Activated T-cell treated with anti-CD3 and anti-CD28 coated beads, Interleukin-2, amount 50 U/mL, for 48 hours (primary cell): ENCODE data around the gene CES2.
"Not testable (repeated sequence)": the region's sequence is repeated elsewhere in the genome, so short reads cannot be mapped to it uniquely, and the experiment has no call there.

Experiments used
- DNase-seq, 2 experiments: peaks; one replicate each; pipeline ENCODE4 v3.0.0-alpha.2; 2020

The CES2 gene

GRCh38 chr16:66983033-66983432, 47.7 kb downstream of the CES2 start:
- no peak for DNase-seq

GRCh38 chr16:66984892-66985311, 49.6 kb downstream of the CES2 start:
- DNase-seq: peak; percentile 86 to 88

GRCh38 chr16:66986559-66986958, 51.2 kb downstream of the CES2 start:
- DNase-seq: peak in 1 of 2 experiments; percentile 31

GRCh38 chr16:66988197-66988788, 53.0 kb downstream of the CES2 start, which contains the start of gene CES4A:
Gene CES4A (plus strand): TSS chr16:66988589. CDS start chr16:66988773, 184 bp downstream.
- DNase-seq: peak in 1 of 2 experiments; percentile 50

GRCh38 chr16:66991545-66992077, 56.3 kb downstream of the CES2 start:
- no peak for DNase-seq

GRCh38 chr16:66993558-66993957, 58.2 kb downstream of the CES2 start:
- not testable (repeated sequence) for DNase-seq
